Stimulated activated CD8-positive, alpha-beta memory T cell treated with anti-CD3 and anti-CD28 coated beads, Interleukin-12 subunit alpha, Interleukin-12 subunit beta, amount 100 ng/mL, for 24 hours (primary cell): ENCODE measurements around the gene TGM3.
"Not testable (repeated sequence)": the region's sequence is repeated elsewhere in the genome, so short reads cannot be mapped to it uniquely, and the experiment has no call there.

Source experiments
- DNase-seq: peaks from one replicate; pipeline ENCODE4 v3.0.0-alpha.2; 2020; ENCODE audit errors: extremely low read depth

Gene TGM3, protein sequence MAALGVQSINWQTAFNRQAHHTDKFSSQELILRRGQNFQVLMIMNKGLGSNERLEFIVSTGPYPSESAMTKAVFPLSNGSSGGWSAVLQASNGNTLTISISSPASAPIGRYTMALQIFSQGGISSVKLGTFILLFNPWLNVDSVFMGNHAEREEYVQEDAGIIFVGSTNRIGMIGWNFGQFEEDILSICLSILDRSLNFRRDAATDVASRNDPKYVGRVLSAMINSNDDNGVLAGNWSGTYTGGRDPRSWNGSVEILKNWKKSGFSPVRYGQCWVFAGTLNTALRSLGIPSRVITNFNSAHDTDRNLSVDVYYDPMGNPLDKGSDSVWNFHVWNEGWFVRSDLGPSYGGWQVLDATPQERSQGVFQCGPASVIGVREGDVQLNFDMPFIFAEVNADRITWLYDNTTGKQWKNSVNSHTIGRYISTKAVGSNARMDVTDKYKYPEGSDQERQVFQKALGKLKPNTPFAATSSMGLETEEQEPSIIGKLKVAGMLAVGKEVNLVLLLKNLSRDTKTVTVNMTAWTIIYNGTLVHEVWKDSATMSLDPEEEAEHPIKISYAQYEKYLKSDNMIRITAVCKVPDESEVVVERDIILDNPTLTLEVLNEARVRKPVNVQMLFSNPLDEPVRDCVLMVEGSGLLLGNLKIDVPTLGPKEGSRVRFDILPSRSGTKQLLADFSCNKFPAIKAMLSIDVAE

DNA sequence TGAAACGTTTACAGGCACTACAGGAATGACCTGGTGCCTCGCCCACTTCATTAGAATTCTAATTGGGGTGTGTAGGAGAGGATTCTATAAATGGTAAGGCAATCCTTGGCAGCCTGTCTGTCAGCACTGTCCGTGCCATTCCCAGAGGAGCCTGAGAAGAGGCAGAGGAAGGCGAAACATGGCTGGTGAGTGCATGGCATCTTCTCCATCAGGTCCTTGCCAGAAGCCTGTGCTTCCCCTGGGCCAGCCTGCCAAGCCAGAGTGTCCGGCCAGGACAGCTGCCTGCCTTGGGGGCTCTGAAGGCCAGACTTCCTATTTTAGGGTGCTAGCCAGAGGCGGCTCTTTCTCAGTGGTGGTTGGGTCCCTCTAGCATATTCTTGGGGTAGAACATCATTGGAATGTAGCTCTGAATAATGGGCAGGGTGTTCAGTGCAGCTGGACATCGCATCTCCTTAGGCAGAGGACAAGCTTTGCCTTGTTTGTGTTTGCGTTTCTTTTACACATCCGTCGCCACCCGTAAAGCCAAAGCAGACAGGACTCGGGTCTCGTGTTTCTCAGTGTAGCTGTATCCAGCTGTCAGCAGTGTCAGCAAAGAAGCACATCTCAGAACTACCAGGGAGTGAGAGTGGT, at the start of gene TGM3:
TGM3 (plus strand) TSS at position 116 of the 630 bp plus-strand sequence; CDS start at position 179, 63 bp downstream.
- DNase-seq, result no peak

DNA sequence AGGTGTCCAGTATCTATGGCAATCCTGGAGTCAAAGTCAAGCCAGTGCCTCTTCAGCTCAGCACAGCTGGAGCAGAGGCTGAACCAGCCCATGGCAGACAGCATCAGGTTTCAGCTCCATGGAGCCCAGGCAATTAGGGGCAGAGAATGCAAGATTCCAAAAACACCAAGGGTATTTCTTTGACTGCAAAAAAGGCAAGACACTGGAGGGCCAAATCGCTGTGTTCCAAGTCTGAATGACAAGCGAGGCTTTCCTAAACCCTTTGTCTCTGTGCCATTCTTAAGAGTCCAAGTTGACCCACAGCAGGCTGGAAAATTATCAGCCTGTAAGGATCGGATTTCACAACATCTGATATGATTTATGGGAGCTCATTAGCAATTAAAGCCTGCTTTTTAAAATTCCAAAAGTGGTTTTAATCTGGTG, 49.7 kb upstream of the TGM3 start:
- no peak for DNase-seq

DNA sequence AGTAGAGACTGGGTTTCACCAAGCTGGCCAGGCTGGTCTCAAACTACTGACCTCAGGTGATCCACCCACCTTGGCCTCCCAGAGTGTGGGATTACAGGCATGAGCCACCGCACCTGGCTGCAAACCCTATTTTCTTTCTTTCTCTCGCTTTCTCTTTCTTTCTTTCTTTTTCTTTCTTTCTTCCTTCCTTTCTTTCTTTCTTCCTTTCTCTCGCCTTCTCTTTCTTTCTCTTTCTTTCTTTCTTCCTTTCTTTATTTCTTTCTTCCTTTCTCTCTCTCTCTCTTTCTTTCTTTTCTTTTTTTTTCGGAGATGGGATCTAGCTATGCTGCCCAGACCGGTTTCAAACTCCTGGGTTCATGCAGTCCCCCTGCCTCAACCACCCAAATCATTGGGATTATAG, 47.0 kb upstream of the TGM3 start:
- no peak for DNase-seq

DNA sequence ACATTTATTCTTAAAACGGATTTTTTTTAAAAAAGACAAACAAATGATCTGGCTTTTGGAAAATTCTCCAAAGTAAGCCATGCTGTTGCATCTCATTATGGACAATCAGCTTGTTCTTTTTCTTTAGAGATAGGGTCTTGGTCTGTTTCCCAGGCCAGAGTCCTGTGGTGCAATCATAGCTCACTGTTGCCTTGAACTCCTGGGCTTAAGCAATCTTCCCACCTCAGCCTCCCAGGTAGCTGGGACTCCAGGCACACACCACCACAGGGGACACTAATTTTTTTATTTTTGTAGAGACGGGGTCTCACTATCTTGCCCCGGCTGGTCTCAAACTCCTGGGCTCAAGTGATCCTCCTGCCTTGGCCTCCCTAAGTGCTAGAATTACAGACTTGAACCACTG, 45.9 kb upstream of the TGM3 start:
- DNase-seq, result no peak

DNA sequence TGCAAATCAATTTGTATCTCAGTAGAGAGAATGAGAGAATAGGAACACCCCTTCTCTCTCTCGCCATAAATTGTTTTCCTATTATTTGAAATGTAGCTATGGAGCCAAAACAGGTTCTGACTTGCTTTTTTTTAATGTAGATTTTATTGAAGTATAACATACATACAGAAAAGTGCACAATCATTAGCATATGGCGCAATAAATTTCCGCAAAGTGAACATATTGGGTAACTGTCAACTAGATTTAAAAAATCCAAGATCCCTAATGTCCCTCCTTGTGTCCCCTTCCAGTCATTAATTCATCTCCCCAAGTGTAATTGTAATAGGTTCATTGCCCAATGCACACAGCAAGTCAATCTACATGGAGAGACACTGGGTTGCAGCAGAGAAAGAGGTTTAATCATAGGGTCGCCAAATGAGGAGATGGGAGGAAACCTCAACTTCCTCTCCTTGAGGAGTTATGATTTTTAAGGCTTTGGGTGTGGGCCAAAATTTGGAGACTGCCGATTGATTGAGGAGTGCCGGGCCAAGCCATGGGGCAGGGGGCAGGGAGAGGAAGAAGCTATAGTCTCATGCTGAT, 43.3 kb upstream of the TGM3 start:
- DNase-seq, result no peak

DNA sequence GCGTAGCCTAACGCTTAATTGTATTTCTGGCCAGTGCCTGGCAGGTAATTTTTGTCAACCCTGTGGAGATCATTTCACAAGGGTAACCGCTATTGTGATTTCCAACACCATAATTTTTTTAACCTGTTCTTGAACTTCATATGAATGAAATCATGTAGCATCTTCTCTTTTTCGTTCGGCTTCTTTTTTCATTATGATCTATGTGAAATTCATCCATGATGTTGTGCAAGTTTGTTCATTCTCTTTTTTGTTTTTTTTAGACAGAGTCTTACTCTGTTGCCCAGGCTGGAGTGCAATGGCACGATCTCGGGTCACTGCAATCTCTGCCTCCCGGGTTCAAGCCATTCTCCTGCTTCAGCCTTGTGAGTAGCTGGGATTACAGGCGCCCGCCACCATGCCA, 42.5 kb upstream of the TGM3 start:
- DNase-seq, result no peak

DNA sequence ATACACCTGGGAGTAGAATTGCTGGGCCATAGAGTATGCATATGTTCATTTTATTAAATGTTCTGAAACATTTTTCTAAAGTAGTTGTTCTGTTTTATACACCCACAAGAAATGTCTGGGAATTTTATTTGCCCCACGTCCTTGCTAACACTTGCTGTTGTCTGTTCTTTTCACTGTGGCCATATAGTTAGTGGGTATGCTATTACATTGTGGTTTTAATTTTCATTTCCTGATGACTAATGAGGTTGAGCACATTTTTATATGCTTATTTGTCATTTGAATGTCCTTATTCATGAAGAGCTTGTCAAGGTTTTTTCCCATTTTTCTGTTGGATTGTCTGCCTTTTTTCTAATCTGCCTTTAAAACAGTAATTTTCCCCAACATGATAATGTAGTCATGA, 41.5 kb upstream of the TGM3 start:
- no peak for DNase-seq

DNA sequence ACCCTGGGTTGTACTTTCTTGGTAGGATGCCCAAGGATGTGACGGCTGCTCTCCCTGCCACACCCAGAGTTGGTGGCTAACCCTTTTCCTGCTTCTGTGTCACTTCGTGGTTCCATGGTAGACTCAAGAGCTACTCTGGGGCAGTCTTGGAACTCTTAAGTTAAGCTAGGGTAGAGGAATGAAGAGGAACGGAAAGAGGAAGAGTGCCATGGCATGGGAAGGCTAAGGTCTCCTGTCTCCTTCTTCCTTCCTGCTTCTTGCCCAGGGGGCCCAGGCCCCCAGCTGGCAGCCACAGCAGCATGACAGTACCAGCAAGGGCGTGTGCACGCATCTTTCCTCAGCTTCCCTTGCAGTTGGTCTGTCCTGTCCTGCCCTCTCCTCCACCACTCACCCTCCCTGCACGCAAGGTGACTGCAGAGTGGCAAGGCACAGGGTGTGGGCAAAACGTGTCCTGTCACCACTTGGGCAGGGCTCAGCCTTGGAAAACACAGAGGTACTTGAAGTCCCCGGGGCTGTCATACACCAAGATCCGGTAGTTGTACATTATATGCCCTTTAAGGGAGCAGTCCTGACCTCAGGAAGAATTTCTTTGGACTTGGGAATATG, 39.8 kb upstream of the TGM3 start:
- no peak for DNase-seq

DNA sequence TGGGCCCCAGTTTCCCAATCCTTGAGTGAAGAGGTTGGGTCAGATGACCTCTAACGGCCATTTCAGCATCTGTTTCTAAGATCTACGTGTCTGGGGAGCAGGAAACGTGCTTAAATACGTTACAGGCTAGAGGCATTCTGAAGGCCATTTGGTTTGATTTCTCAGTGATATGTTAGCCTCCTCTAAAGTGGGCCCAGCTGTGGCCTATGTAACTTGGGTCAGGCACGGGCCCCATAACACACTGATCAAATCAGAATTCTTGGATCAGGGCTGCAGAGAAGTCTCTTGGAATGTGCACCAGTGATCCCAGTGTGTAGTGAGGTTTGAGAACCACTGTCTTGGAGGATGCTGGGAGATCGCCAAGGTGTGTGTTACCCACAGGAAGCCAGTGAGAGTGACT, 36.1 kb upstream of the TGM3 start:
- no peak for DNase-seq

DNA sequence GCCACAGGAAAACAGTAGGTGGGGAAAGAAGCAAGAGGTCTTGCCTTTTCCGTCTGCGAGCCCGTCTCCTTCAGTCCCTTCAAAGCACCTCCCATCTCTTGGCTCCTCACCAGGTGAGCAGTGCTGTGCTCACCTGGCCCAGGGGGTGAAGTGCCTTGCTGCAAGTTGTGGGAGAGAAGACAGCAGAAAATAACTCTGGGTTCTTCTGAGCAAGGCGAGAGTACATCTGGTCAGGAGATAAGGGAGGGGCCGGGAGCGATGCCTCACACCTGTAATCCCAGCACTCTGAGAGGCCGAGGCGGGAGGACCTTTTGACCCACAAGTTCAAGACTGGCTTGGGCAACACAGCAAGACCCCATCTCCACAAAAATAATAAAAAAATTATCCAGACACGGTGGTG, 35.6 kb upstream of the TGM3 start:
- no peak for DNase-seq

DNA sequence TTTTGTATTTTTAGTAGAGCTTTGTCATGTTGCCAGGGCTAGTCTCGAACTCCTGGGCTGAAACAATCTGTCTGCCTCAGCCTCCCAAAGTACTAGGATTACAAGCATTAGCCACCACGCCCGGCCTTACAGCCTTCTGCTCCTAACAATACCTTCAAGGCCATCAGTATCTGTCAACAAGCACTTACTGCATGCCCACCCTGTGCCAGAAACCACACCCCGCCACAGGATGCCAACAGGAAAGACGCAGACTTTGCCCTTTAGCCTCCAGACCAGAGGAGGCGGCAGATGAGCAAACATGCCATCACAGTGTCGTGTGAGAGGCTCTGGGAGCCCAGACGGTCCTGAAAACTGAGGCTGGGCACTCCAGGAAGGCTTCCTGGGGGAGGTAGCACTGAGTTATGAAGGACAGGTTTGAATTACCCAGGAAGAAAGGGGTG, 34.7 kb upstream of the TGM3 start:
- DNase-seq, result no peak

DNA sequence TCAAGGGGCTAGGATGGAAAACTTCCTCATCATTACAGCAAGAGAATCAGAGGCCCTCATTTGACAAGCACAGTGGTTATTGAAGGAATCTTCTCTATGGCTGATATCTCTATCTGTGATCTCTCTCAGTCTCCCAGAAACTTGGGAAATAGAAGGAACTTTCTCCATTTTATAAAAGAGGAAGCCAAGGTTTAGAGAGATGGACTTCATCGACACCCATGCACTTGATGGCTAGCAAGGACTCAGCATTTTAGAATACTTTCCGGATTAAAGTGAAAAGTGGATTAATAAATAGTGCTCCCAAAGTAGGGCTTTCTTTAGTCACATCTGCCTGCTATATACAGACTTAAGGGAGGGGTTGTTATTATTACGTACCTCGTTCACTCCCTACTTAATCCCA, 34.2 kb upstream of the TGM3 start:
- DNase-seq, result no peak

DNA sequence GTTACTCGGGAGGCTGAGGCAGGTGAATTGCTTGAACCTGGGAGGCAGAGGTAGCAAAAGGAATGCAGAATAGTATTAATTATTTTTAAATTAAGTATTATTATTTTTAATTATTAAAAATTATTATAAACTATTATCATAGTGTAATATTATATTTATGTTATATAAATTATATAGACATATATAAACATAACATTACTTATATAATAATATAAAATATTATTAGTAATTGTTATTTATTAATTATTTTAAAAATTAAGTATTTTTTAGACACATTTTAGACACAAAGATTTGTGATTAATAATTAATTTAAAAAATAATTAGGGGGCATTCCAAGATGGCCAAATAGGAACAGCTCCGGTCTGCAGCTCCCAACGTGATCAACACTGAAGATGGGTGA, 31.7 kb upstream of the TGM3 start:
- no peak for DNase-seq

DNA sequence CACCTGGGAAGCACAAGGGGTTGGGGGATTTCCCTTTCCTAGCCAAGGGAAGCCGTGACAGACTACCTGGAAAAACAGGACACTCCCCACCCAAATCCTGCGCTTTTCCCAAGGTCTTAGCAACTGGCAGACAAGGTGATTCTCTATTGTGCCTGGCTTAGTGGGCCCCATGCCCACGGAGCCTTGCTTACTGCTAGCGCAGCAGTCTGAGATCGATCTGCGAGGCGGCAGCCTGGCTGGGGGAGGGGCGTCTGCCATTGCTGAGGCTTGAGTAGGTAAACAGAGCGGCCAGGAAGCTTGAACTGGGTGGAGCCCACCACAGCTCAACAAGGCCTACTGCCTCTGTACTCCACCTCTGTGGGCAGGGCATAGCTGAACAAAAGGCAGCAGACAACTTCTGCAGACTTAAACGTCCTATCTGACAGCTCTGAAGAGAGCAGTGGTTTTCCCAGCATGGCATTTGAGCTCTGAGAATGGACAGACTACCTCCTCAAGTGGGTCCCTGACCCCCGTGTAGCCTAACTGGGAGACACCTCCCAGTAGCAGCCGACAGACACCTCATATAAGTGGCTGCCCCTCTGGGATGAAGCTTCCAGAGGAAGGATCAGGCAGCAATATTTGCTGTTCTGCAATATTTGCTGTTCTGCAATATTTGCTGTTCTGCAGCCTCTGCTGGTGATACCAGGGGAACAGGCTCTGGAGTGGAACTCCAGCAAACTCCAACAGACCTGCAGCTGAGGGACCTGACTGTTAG, 31.0 kb upstream of the TGM3 start:
- DNase-seq, result not testable (repeated sequence)

DNA sequence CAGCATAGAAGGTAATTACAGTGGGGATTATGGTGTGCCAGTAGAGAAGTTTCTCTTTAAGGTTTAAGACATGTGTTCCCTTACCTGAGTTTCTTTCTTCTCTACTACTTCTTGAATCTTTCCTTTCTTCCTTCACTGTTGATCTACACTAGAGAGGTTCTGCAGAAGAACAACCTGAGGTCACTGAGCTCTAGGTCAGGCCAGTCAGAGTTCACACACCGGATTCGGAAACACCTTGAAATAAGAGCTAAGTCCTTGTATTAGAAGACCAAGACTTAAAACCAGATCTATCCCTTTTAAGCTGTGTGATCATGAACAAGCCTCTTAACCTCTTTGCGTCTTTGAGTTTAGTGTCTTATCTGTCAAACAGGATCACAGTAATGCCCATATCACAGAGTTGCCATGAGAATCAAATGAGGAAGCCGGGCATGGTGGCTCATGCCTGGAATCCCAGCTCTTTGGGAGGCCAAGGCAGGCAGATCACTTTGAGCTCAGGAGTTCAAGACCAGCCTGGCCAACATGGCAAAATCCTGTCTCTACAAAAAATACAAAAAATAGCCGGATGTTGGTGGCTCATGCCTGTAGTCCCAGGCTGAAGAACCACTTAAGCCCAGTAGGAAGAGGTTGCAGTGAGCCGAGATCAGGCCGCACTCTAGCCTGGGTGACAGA, 22.0 kb upstream of the TGM3 start:
- no peak for DNase-seq

DNA sequence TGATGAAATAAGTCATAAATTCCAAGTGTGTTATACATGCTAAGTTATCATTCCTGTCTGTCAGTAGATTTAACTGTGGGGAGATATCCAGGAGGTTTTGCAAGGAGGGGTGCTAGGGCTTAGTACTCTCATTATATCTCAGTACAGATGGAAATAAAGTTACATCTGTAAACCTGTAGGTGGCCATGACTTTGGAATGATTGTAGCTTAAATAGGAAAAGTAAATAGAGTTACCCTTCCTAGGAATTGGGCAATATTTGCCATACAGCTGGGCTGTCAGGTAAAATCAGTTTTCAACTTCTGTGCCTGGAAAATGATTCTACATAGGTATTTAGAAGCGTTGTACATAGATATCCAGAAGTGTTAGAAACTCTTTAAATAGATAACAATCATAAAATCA, 19.8 kb upstream of the TGM3 start:
- no peak for DNase-seq

DNA sequence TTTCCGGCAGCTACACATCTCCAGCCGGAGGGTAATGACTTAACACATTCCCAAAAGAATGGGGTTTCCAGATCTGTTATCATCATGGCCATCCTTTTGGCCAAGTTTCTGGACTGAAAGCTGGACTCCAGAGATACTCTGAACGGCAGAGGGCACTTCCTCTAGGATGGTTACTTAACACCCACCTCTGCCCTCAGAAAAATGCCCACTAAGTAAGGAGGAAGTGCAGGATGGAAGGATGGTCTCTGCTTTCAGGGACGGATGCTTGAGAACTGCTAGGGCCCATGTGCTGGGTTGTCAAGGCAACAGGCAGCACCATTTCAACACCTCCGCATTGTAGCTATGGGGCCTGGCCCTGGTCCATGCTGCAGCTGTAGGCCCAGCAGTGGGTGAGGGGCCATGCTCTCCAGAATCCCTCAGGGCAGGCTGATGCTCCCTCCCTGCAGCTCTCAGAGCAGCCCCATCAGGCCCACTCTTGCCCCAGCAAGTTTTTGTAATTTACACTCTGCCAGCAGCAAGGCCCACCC, 16.5 kb upstream of the TGM3 start:
- no peak for DNase-seq

DNA sequence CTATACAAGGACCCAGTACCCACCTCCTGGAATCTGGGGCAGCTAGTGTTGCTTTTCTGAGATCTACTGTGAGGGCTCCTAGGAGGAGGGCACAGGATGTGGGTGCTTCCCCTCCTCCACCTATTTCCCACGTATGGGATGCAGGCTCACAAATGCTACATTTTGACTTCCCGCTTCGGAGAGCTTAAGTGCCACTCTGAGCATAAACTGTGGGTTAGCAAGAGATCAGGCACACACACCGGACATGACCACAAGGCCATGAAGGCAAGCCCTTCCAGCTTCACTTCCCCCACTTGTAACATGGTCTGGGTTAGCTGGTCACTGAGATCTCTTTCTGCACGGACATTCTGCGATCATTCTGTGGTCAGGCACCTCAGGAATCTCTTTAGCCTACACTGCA, 15.7 kb upstream of the TGM3 start:
- DNase-seq, result no peak

DNA sequence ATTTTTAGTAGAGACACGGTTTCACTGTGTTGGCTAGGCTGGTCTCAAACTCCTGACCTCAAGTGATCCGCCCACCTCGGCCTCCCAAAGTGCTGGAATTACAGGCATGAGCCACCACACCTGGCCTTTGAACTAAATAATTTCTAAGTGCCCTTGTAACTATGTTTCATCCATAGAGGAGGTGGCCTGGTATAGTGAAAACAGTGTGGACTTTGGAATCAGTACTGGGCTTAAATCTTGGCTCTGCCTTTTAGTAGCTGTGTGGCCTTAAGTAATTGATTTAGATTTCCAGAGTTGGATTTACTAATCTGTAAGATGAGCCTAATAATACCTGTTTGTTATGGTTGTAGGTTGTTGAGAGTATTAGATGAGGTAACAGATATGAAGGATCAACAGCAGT, 14.2 kb upstream of the TGM3 start:
- DNase-seq, result no peak

DNA sequence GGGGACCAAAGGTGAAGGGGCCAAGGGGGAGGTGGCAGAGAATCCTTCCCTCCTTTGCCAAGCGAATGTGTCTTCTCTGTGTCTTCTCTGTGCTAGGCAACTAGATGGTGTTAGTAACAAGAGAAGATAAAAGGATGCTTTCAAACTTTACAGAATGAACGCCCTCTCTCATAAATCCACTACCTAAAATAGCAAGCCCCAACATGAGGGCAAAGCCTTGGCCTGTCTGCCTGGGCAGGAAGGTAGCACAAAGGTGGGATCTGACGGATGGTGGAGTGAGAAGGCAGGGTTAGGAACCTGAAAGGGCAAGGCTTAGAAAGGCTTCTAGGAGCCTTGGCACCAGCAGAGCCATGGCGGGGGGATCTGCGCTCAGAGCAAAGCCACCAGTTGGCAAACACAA, 13.6 kb upstream of the TGM3 start:
- no peak for DNase-seq
